IPS-NIHi7 (cell line): Measurements from ENCODE around the gene ELOF1.
A peak's percentile ranks its signal among the peaks of the same experiment; 100 is the strongest.
"Not testable (repeated sequence)": the region's sequence is repeated elsewhere in the genome, so short reads cannot be mapped to it uniquely, and the experiment has no call there.

Experiments used
- DNase-seq: peaks from one replicate; pipeline ENCODE4 v3.0.0; 2012; ENCODE audit warnings: mixed read lengths; ENCODE audit errors: extremely low spot score

ELOF1 gene

GRCh38 chr19:11570039-11570462 lies 11.0 kb upstream of the ELOF1 start:
- no peak for DNase-seq

GRCh38 chr19:11566164-11566563 lies 7.1 kb upstream of the ELOF1 start:
- DNase-seq = no peak

- DNase-seq = not testable (repeated sequence)
Observed at GRCh38 chr19:11565649-11565980, 6.6 kb upstream of the ELOF1 start.

GRCh38 chr19:11564082-11564807 lies 5.2 kb upstream of the ELOF1 start:
- DNase-seq = not testable (repeated sequence)

- DNase-seq = no peak
Observed at GRCh38 chr19:11563532-11563931, 4.5 kb upstream of the ELOF1 start.

GRCh38 chr19:11560404-11561051 lies 1.5 kb upstream of the ELOF1 start:
- peak; percentile 81 for DNase-seq

GRCh38 chr19:11556634-11557420 lies 2.2 kb downstream of the ELOF1 start:
- DNase-seq = no peak

- DNase-seq = no peak
Observed at GRCh38 chr19:11555246-11555645, 3.8 kb downstream of the ELOF1 start.

GRCh38 chr19:11554160-11554559 lies 4.9 kb downstream of the ELOF1 start:
- no peak for DNase-seq

GRCh38 chr19:11552666-11553372 lies 6.2 kb downstream of the ELOF1 start:
- no peak for DNase-seq

- peak; percentile 74 for DNase-seq
Observed at GRCh38 chr19:11551603-11552235, 7.3 kb downstream of the ELOF1 start.

GRCh38 chr19:11550265-11550664 lies 8.8 kb downstream of the ELOF1 start:
- no peak for DNase-seq

GRCh38 chr19:11549386-11549953 lies 9.6 kb downstream of the ELOF1 start:
- DNase-seq = no peak

GRCh38 chr19:11547929-11548700 lies 10.9 kb downstream of the ELOF1 start:
- no peak for DNase-seq

GRCh38 chr19:11541238-11541637 lies 17.8 kb downstream of the ELOF1 start:
- DNase-seq = no peak

GRCh38 chr19:11540645-11541044 lies 18.4 kb downstream of the ELOF1 start:
- no peak for DNase-seq

- DNase-seq = peak; percentile 74
Observed at GRCh38 chr19:11539495-11540365, 19.3 kb downstream of the ELOF1 start.

GRCh38 chr19:11538232-11539036 lies 20.6 kb downstream of the ELOF1 start, which contains the start of gene CNN1:
Gene CNN1 (plus strand): TSS chr19:11538851. CDS start chr19:11538928, 77 bp downstream.
- DNase-seq = peak; percentile 86
